HepG2 (cell line): ENCODE data around the gene CEACAM16. TPM values are rescaled to one million over a fixed set of nuclear protein-coding genes. Genes with fewer than 3 reads are reported as not detected.

Experiments
- ATAC-seq: fragments of 200-7000 bp; cut with Tn5 transposase; 3 replicates; pipeline ENCODE4 v1.9.1; 2020; ENCODE audit warnings: mild to moderate bottlenecking, moderate library complexity
- BruUV-seq: library from RNA; stranded (reverse); fragments of 400-500 nt; replicated peaks from 2 replicates; lab custom pipeline; 2021; lab: Mats Ljungman, UMichigan
- CTCF ChIA-PET: fragments of 300-600 bp; formaldehyde crosslinking; extraction: SDS; loops from one replicate; lab custom pipeline; 2021; ENCODE audit warnings: low total read pairs, inconsistent platforms, low intra/inter-chr PET ratio; lab: Yijun Ruan, JAX
- POLR2A ChIA-PET: fragments of 350-600 bp; sonication (Branson Sonifier 250); formaldehyde crosslinking; loops from one replicate; lab custom pipeline; 2020; ENCODE audit warnings: antibody characterized with exemption, inconsistent platforms; lab: Yijun Ruan, JAX
- DNase-seq: peaks from one replicate; pipeline ENCODE4 v3.0.0-alpha.2; 2015; ENCODE audit warnings: low spot score
- FAIRE-seq: peaks from 3 replicates; lab custom pipeline; 2011; peaks lifted over from hg19 to GRCh38; lab: Jason Lieb, UNC
- H2AFZ ChIP-seq: one replicate; pipeline ENCODE4 v1.6.1; 2011; ENCODE audit warnings: low read length, inconsistent platforms
- H3K27ac ChIP-seq: fragments of 300-600 bp; 3 replicates; pipeline ENCODE4 v1.8.0; 2011; ENCODE audit warnings: mixed run types, mild to moderate bottlenecking, mixed read lengths, low read length, inconsistent platforms; ENCODE audit not compliant: insufficient read depth; ENCODE audit errors: extremely low read length
- H3K27me3 ChIP-seq, 2 experiments: fragments of 200-600 bp in 1 of 2; 2 replicates in 1 of 2; 3 replicates in 1 of 2; pipeline versions ENCODE4 v1.6.0 to v1.8.0; 2011; ENCODE audit warnings: low read length in 2 of 2, mild to moderate bottlenecking in 2 of 2, moderate library complexity in 2 of 2, inconsistent platforms in 1 of 2; ENCODE audit not compliant: insufficient read depth in 2 of 2, control insufficient read depth in 1 of 2
- H3K36me3 ChIP-seq, 2 experiments: fragments of 200-600 bp in 1 of 2; replicated peaks in 1 of 2; 2 replicates in 1 of 2; 3 replicates in 1 of 2; pipeline versions ENCODE4 v1.5.1 to v1.8.0; 2011; ENCODE audit warnings: low read length in 2 of 2, inconsistent platforms in 1 of 2; ENCODE audit not compliant: insufficient read depth in 2 of 2, control insufficient read depth in 1 of 2
- H3K4me1 ChIP-seq: 2 replicates; pipeline ENCODE4 v1.5.1; 2012; ENCODE audit warnings: low read length, inconsistent platforms; ENCODE audit not compliant: insufficient read depth
- H3K4me2 ChIP-seq: 2 replicates; pipeline ENCODE4 v1.6.0; 2011; ENCODE audit warnings: low read depth, low read length, inconsistent platforms
- H3K4me3 ChIP-seq, 3 experiments: fragments of 200-600 bp in 1 of 3; sonication (generic), shearing (Covaris generic) in 1 of 3; replicated peaks in 1 of 3; 2 replicates each; pipeline ENCODE4 v1.5.1; 2011 to 2016; ENCODE audit warnings: low read length in 3 of 3, inconsistent platforms in 2 of 3, low read depth in 2 of 3, mild to moderate bottlenecking in 2 of 3, control low read depth in 1 of 3, mixed read lengths in 1 of 3; ENCODE audit not compliant: insufficient read depth in 1 of 3
- H3K79me2 ChIP-seq: one replicate; pipeline ENCODE4 v1.6.1; 2011; ENCODE audit warnings: low read length, inconsistent platforms; ENCODE audit not compliant: insufficient read depth
- H3K9ac ChIP-seq: 2 replicates; pipeline ENCODE4 v1.6.0; 2011; ENCODE audit warnings: mild to moderate bottlenecking, low read depth, low read length, inconsistent platforms; ENCODE audit not compliant: insufficient read depth
- H3K9me3 ChIP-seq: 2 replicates; pipeline ENCODE4 v1.5.1; 2012; ENCODE audit warnings: mild to moderate bottlenecking, low read length
- H4K20me1 ChIP-seq: 2 replicates; pipeline ENCODE4 v1.6.0; 2011; ENCODE audit warnings: inconsistent platforms, mild to moderate bottlenecking, low read length, moderate library complexity; ENCODE audit not compliant: insufficient read depth
- AFF4 ChIP-seq: sonication (generic); formaldehyde crosslinking; IDR thresholded peaks from 2 replicates; pipeline ENCODE4 v1.4.0; 2020; ENCODE audit warnings: missing genetic modification reagents
- AGO2 ChIP-seq: fragments of 200-400 bp; formaldehyde crosslinking; optimal IDR thresholded peaks from 2 replicates; pipeline ENCODE3; 2017; ENCODE audit warnings: mild to moderate bottlenecking, low read depth, low read length, moderate library complexity
- CENPT ChIP-seq: sonication (generic); formaldehyde crosslinking; IDR thresholded peaks from 2 replicates; pipeline ENCODE4 v1.8.0; 2022; ENCODE audit warnings: low read depth, mild to moderate bottlenecking, moderate library complexity, missing genetic modification reagents
- CHD2 ChIP-seq: IDR thresholded peaks from 2 replicates; pipeline ENCODE4 v1.6.1; 2011; ENCODE audit warnings: low read depth, low read length, improper control_type of control experiment
- ELF1 ChIP-seq: sonication (generic); formaldehyde crosslinking; IDR thresholded peaks from 2 replicates; pipeline ENCODE4 v1.4.0; 2020; ENCODE audit warnings: missing genetic modification reagents
- MYC ChIP-seq: sonication (generic); formaldehyde crosslinking; IDR thresholded peaks from 2 replicates; pipeline ENCODE4 v1.9.0; 2021; ENCODE audit warnings: missing genetic modification reagents, borderline replicate concordance
- NR1H2 ChIP-seq: sonication (generic); formaldehyde crosslinking; IDR thresholded peaks from 2 replicates; pipeline ENCODE4 v1.8.1; 2022; ENCODE audit warnings: low read depth, missing genetic modification reagents, borderline replicate concordance
- SAFB2 ChIP-seq: sonication (generic); formaldehyde crosslinking; IDR thresholded peaks from 2 replicates; pipeline ENCODE4 v1.5.1; 2020; ENCODE audit warnings: missing genetic modification reagents, low read depth, mild to moderate bottlenecking, borderline replicate concordance
- ZKSCAN8 ChIP-seq: IDR thresholded peaks from 2 replicates; pipeline ENCODE4 v1.6.1; 2016; ENCODE audit warnings: borderline replicate concordance, missing genetic modification reagents, missing compliant biosample characterization
- ZNF33A ChIP-seq: sonication (generic); formaldehyde crosslinking; IDR thresholded peaks from 2 replicates; pipeline ENCODE4 v1.5.1; 2020; ENCODE audit warnings: missing genetic modification reagents, mild to moderate bottlenecking, moderate library complexity, borderline replicate concordance
- ZNF33B ChIP-seq: sonication (generic); formaldehyde crosslinking; IDR thresholded peaks from 2 replicates; pipeline ENCODE4 v1.5.1; 2020; ENCODE audit warnings: mild to moderate bottlenecking, missing genetic modification reagents
- ZNF430 ChIP-seq: sonication (generic); formaldehyde crosslinking; IDR thresholded peaks from 2 replicates; pipeline ENCODE4 v1.9.0; 2021; ENCODE audit warnings: mild to moderate bottlenecking, missing genetic modification reagents
- WGBS: methylation state at CpG from one replicate; pipeline ENCODE4 v1.1.6; 2017; ENCODE audit warnings: low lambda C conversion rate; 5-methylcytosine and 5-hydroxymethylcytosine counted together
- in situ Hi-C: cut with HindIII; loops from 2 replicates; pipeline ENCODE4 v1.10.0; 2017; ENCODE audit warnings: low pct_unique_long_range_greater_than_20kb; ENCODE audit not compliant: extremely low pct_ligation_motif_present
- intact Hi-C: fragments of 100-400 bp; cut with micrococcal nuclease; formaldehyde crosslinking; loops from one replicate; pipeline ENCODE4 v1.10.0; 2022; ENCODE audit not compliant: unreplicated experiment
- polyA plus RNA-seq, 8 experiments: library from polyadenylated mRNA; depleted of rRNA in 3 of 8; stranded (reverse) in 7 of 8; unstranded in 1 of 8; fragments of >200 nt; fragmentation: Illumina TruSeq in 4 of 8; extraction: Trizol in 4 of 8; gene quantifications; 2 replicates each; pipeline versions ENCODE4 v1.2.1 to v1.2.3, GENCODE V29; 2011 to 2016; ENCODE audit warnings: low read depth in 4 of 8, missing spikeins in 1 of 8, mixed read lengths in 1 of 8; ENCODE audit not compliant: insufficient read depth in 1 of 8
- total RNA-seq, 5 experiments: library from RNA; depleted of rRNA; stranded (reverse); fragments of >200 nt; fragmentation: Illumina TruSeq; extraction: Trizol; gene quantifications; 2 replicates each; pipeline ENCODE4 v1.2.3, GENCODE V29; 2016; ENCODE audit warnings: low read depth in 1 of 5
- TF ChIP-seq, protein P1 (sequence below): sonication (generic); formaldehyde crosslinking; IDR thresholded peaks from 2 replicates; pipeline ENCODE4 v1.8.0; 2022; ENCODE audit warnings: mild to moderate bottlenecking, missing genetic modification reagents, moderate library complexity

The CEACAM16 gene
- total and polyA plus RNA-seq, 2 of the 13 experiments (the other 11 are each of a cell fraction or from before 2014, with no cell fraction given) = not detected

- in situ Hi-C loops = no loop called here
- H3K4me2 ChIP-seq = no peak overlapping the region
- H3K9ac ChIP-seq = no peak overlapping the region
- BruUV-seq = no TSS peak
- no peak for FAIRE-seq
- no peak overlapping the region for H3K27ac ChIP-seq
- intact Hi-C loops = no loop called here
- no peaks in the 10 kb centered on the region for H3K27me3 ChIP-seq
- H3K4me1 ChIP-seq = peaks cover 52% of the 10 kb centered on the region
- H3K4me3 ChIP-seq = no peak overlapping the region
- DNase-seq = no peak
- TF ChIP-seq AGO2 (peak; percentile 22), CHD2 (peak; percentile 53; the same call in 1 of the 2 replicates), CENPT (CRISPR knock-in tag) (no peak), ZKSCAN8 (CRISPR knock-in tag) (peak; percentile 89), NR1H2 (CRISPR knock-in tag) (no peak)
- no peaks in the 10 kb centered on the region for H3K9me3 ChIP-seq
- H3K79me2 ChIP-seq = no peaks in the 10 kb centered on the region
- no peak overlapping the region for H2AFZ ChIP-seq
- no peak for ATAC-seq
- 79% methylated on average over 8 of the region's 17 CpGs for WGBS
- ChIA-PET POLR2A (interaction anchor here (0.6 to 0.8 kb wide), 2 partner anchors 16 to 143 kb away, joined by 3 to 4 read pairs; no protein-coding TSS in a partner anchor), CTCF (no interaction called here)
- no peaks in the 10 kb centered on the region for H4K20me1 ChIP-seq
- H3K36me3 ChIP-seq = no peaks in the 10 kb centered on the region
Measured at GRCh38 chr19:44702551-44703176, 3.7 kb downstream of the CEACAM16 start.

DNA sequence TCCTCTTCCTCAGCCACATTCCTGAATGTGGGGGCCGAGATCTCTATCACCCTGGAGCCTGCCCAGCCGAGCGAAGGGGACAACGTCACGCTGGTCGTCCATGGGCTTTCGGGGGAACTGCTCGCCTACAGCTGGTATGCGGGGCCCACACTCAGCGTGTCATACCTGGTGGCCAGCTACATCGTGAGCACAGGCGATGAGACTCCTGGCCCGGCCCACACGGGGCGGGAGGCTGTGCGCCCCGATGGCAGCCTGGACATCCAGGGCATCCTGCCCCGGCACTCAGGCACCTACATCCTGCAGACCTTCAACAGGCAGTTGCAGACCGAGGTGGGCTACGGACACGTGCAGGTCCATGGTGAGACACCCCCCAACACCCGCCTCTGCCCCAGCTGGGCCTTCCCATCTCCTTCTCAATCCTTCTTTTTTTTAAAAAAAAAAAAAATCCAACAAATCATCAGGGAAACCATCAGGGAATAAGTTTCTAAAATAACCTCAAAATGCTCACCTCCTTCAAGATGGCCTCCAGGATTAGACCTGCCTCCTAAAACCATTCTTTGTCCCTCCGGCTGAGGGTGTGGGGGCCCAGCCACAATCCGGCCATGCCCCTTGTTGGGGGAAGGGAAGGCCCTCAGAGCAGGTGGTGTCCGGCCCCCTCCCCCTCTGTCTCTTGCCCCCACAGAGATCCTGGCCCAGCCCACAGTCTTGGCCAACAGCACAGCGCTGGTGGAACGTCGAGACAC is 4.6 kb downstream of the CEACAM16 start:
- ChIA-PET POLR2A (no interaction called here), CTCF (no interaction called here)
- WGBS = 90% methylated on average over 21 of the region's 28 CpGs
- Histone ChIP-seq H3K4me2 (no peak overlapping the region), H3K79me2 (no peaks in the 10 kb centered on the region), H3K4me1 (peaks cover 44% of the 10 kb centered on the region), H3K9me3 (no peaks in the 10 kb centered on the region), H3K27ac (no peak overlapping the region), H3K4me3 (no peak overlapping the region), H2AFZ (no peak overlapping the region), H3K9ac (no peak overlapping the region), H3K36me3 (no peaks in the 10 kb centered on the region), H3K27me3 (no peaks in the 10 kb centered on the region), H4K20me1 (no peaks in the 10 kb centered on the region)
- TF ChIP-seq AFF4 (no peak), ZNF33A (CRISPR knock-in tag) (no peak), ZNF33B (CRISPR knock-in tag) (no peak), SAFB2 (CRISPR knock-in tag) (no peak), ELF1 (no peak), ZNF430 (no peak), MYC (CRISPR knock-in tag) (no peak)
- TF ChIP-seq, protein P1, sequence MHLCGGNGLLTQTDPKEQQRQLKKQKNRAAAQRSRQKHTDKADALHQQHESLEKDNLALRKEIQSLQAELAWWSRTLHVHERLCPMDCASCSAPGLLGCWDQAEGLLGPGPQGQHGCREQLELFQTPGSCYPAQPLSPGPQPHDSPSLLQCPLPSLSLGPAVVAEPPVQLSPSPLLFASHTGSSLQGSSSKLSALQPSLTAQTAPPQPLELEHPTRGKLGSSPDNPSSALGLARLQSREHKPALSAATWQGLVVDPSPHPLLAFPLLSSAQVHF (CRISPR knock-in tag) = no peak
- in situ Hi-C loops = no loop called here
- DNase-seq = no peak
- no peak for FAIRE-seq
- intact Hi-C loops = no loop called here
- BruUV-seq = no TSS peak
- no peak for ATAC-seq
